OCI-LY1 (cell line): Measurements from ENCODE around the gene SMOC2.

Source experiments
- H2AFZ ChIP-seq: fragments of 200-600 bp; sonication (generic), shearing (Covaris generic); 2 replicates; pipeline ENCODE4 v1.6.0; 2014; ENCODE audit warnings: antibody characterized with exemption, mild to moderate bottlenecking, low read length
- H3F3A ChIP-seq: fragments of 200-600 bp; sonication (generic), shearing (Covaris generic); 2 replicates; pipeline ENCODE4 v1.6.0; 2014; ENCODE audit warnings: mild to moderate bottlenecking, antibody characterized with exemption, low read length, moderate library complexity; ENCODE audit not compliant: insufficient read depth
- H3K27ac ChIP-seq: fragments of 200-600 bp; sonication (generic); 2 replicates; pipeline ENCODE4 v1.5.1; 2014; ENCODE audit warnings: low read length, mixed run types, mild to moderate bottlenecking, low read depth; ENCODE audit not compliant: poor library complexity, severe bottlenecking
- H3K27me3 ChIP-seq: fragments of 200-600 bp; sonication (generic); 2 replicates; pipeline ENCODE4 v1.6.0; 2014; ENCODE audit warnings: antibody characterized with exemption, mild to moderate bottlenecking, low read length, moderate library complexity; ENCODE audit not compliant: insufficient read depth
- H3K36me3 ChIP-seq: fragments of 200-600 bp; sonication (generic); 2 replicates; pipeline ENCODE4 v1.6.1; 2014; ENCODE audit warnings: mild to moderate bottlenecking, antibody characterized with exemption, low read length, moderate library complexity, mixed read lengths; ENCODE audit not compliant: insufficient read depth
- H3K4me1 ChIP-seq: fragments of 200-600 bp; sonication (generic); 2 replicates; pipeline ENCODE4 v1.5.1; 2014; ENCODE audit warnings: mild to moderate bottlenecking, low read length, moderate library complexity; ENCODE audit not compliant: insufficient read depth, severe bottlenecking
- H3K4me2 ChIP-seq: fragments of 200-600 bp; sonication (generic), shearing (Covaris generic); 2 replicates; pipeline ENCODE4 v1.6.1; 2014; ENCODE audit warnings: low read length
- H3K4me3 ChIP-seq: fragments of 200-600 bp; sonication (generic); 2 replicates; pipeline ENCODE4 v1.5.1; 2014; ENCODE audit warnings: low read length, low read depth, mild to moderate bottlenecking, mixed read lengths; ENCODE audit not compliant: poor library complexity, severe bottlenecking
- H3K79me2 ChIP-seq: fragments of 200-600 bp; shearing (Covaris generic); 2 replicates; pipeline ENCODE4 v1.6.1; 2016; ENCODE audit warnings: mixed run types, low read length, mixed read lengths; ENCODE audit not compliant: insufficient read depth
- H3K9ac ChIP-seq: fragments of 200-600 bp; sonication (generic), shearing (Covaris generic); 2 replicates; pipeline ENCODE4 v1.6.1; 2014; ENCODE audit warnings: mild to moderate bottlenecking, low read length, mixed read lengths
- H3K9me2 ChIP-seq: fragments of 200-600 bp; sonication (generic), shearing (Covaris generic); 2 replicates; pipeline ENCODE4 v1.6.1; 2014; ENCODE audit warnings: low read depth, mild to moderate bottlenecking, low read length, mixed read lengths
- H3K9me3 ChIP-seq: fragments of 200-600 bp; shearing (Covaris generic); 2 replicates; pipeline ENCODE4 v1.6.1; 2014; ENCODE audit warnings: low read length, mixed read lengths
- H4K20me1 ChIP-seq: fragments of 200-600 bp; sonication (generic), shearing (Covaris generic); 2 replicates; pipeline ENCODE4 v1.6.0; 2016; ENCODE audit warnings: mild to moderate bottlenecking, low read length; ENCODE audit not compliant: insufficient read depth
- CTCF ChIP-seq: fragments of 200-600 bp; sonication (generic), shearing (Covaris generic); IDR thresholded peaks from 2 replicates; pipeline ENCODE4 v1.5.1; 2017; ENCODE audit warnings: mild to moderate bottlenecking, antibody characterized with exemption, low read length, moderate library complexity, mixed read lengths
- EZH2 ChIP-seq: fragments of 200-600 bp; sonication (generic), shearing (Covaris generic); IDR thresholded peaks from 2 replicates; pipeline ENCODE4 v1.8.0; 2017; ENCODE audit warnings: borderline replicate concordance, mixed run types, mild to moderate bottlenecking, antibody characterized with exemption, low read length, moderate library complexity, mixed read lengths

The SMOC2 gene

GRCh38 chr6:168451805-168452517 is 11.0 kb downstream of the SMOC2 start:
- no peaks in the 10 kb centered on the region for H3K9me3 ChIP-seq
- H3K79me2 ChIP-seq = no peaks in the 10 kb centered on the region
- no peaks in the 10 kb centered on the region for H3K4me1 ChIP-seq
- no peak overlapping the region for H3K9ac ChIP-seq
- no peaks in the 10 kb centered on the region for H3F3A ChIP-seq
- no peak overlapping the region for H2AFZ ChIP-seq
- no peak overlapping the region for H3K27ac ChIP-seq
- no peak for TF ChIP-seq CTCF
- TF ChIP-seq EZH2 = no peak
- H3K27me3 ChIP-seq = no peaks in the 10 kb centered on the region
- no peak overlapping the region for H3K4me2 ChIP-seq
- H3K9me2 ChIP-seq = no peaks in the 10 kb centered on the region
- no peaks in the 10 kb centered on the region for H3K36me3 ChIP-seq
- no peak overlapping the region for H3K4me3 ChIP-seq
- no peaks in the 10 kb centered on the region for H4K20me1 ChIP-seq

- Histone ChIP-seq H3K4me2 (no peak overlapping the region), H3K27ac (no peak overlapping the region), H3K9me3 (no peaks in the 10 kb centered on the region), H3K4me1 (no peaks in the 10 kb centered on the region), H3K36me3 (no peaks in the 10 kb centered on the region), H3K79me2 (no peaks in the 10 kb centered on the region), H2AFZ (no peak overlapping the region), H3K9ac (no peak overlapping the region), H3K9me2 (no peaks in the 10 kb centered on the region), H3F3A (no peaks in the 10 kb centered on the region), H3K4me3 (no peak overlapping the region), H3K27me3 (no peaks in the 10 kb centered on the region), H4K20me1 (no peaks in the 10 kb centered on the region)
- no peak for TF ChIP-seq EZH2
- TF ChIP-seq CTCF = no peak
Measured at GRCh38 chr6:168452685-168453377, 11.8 kb downstream of the SMOC2 start.

- no peak overlapping the region for H2AFZ ChIP-seq
- no peak overlapping the region for H3K4me3 ChIP-seq
- no peak for TF ChIP-seq EZH2
- TF ChIP-seq CTCF = no peak
- no peaks in the 10 kb centered on the region for H3K79me2 ChIP-seq
- no peak overlapping the region for H3K4me2 ChIP-seq
- H3K9me2 ChIP-seq = no peaks in the 10 kb centered on the region
- H3K9ac ChIP-seq = no peak overlapping the region
- no peaks in the 10 kb centered on the region for H3K4me1 ChIP-seq
- no peaks in the 10 kb centered on the region for H4K20me1 ChIP-seq
- H3K27ac ChIP-seq = no peak overlapping the region
- H3K9me3 ChIP-seq = no peaks in the 10 kb centered on the region
- H3K36me3 ChIP-seq = no peaks in the 10 kb centered on the region
- no peaks in the 10 kb centered on the region for H3K27me3 ChIP-seq
- H3F3A ChIP-seq = no peaks in the 10 kb centered on the region
Measured at GRCh38 chr6:168455847-168456530, 15.0 kb downstream of the SMOC2 start.
